IMR-90 (cell line): ENCODE measurements around the gene NR4A1. TPM values are rescaled to one million over a fixed set of nuclear protein-coding genes. Genes with fewer than 3 reads are reported as not detected.

Experiments used
- ATAC-seq: fragments of 200-7000 bp; cut with Tn5 transposase; 2 replicates; pipeline ENCODE4 v1.9.1; 2020; ENCODE audit warnings: low read depth, mild to moderate bottlenecking, moderate library complexity
- BruUV-seq: library from RNA; stranded (reverse); fragments of 400-500 nt; replicated peaks from 2 replicates; lab custom pipeline; 2021; lab: Mats Ljungman, UMichigan
- CTCF ChIA-PET: fragments of 300-600 bp; formaldehyde crosslinking; extraction: SDS; loops from one replicate; lab custom pipeline; 2021; ENCODE audit warnings: antibody characterized with exemption; lab: Yijun Ruan, JAX
- POLR2A ChIA-PET: fragments of 300-600 bp; sonication (Branson Sonifier 250); formaldehyde crosslinking; loops from one replicate; lab custom pipeline; 2022; ENCODE audit warnings: antibody characterized with exemption; ENCODE audit not compliant: unreplicated experiment; lab: Charles Lee
- DNase-seq: peaks from one replicate; pipeline ENCODE4 v3.0.0; 2013
- H2AFZ ChIP-seq: replicated peaks from 2 replicates; pipeline ENCODE3; 2013; ENCODE audit warnings: low read length, mild to moderate bottlenecking; ENCODE audit not compliant: poor library complexity
- H2AK5ac ChIP-seq: 2 replicates; pipeline ENCODE4 v1.6.1; 2013; ENCODE audit warnings: low read depth, low read length, inconsistent platforms
- H2AK9ac ChIP-seq: replicated peaks from 2 replicates; pipeline ENCODE3; 2013; ENCODE audit warnings: mild to moderate bottlenecking, low read depth, low read length, moderate library complexity; ENCODE audit not compliant: poor library complexity
- H2BK120ac ChIP-seq: 2 replicates; pipeline ENCODE4 v1.6.1; 2013; ENCODE audit warnings: low read depth, low read length, inconsistent platforms
- H2BK15ac ChIP-seq: 3 replicates; pipeline ENCODE4 v1.6.1; 2013; ENCODE audit warnings: low read depth, low read length, inconsistent platforms
- H2BK20ac ChIP-seq: 2 replicates; pipeline ENCODE4 v1.6.1; 2013; ENCODE audit warnings: low read depth, mild to moderate bottlenecking, inconsistent platforms, low read length, moderate library complexity
- H2BK5ac ChIP-seq: 2 replicates; pipeline ENCODE4 v1.6.1; 2013; ENCODE audit warnings: mild to moderate bottlenecking, low read depth, low read length, inconsistent platforms; ENCODE audit not compliant: poor library complexity, severe bottlenecking
- H3K14ac ChIP-seq: replicated peaks from 2 replicates; pipeline ENCODE4 v1.6.1; 2013; ENCODE audit warnings: low read depth, low read length, inconsistent platforms
- H3K18ac ChIP-seq: 2 replicates; pipeline ENCODE4 v1.6.1; 2013; ENCODE audit warnings: low read depth, low read length, control low read depth
- H3K23ac ChIP-seq: 2 replicates; pipeline ENCODE4 v1.6.1; 2013; ENCODE audit warnings: low read depth, low read length, inconsistent platforms
- H3K27ac ChIP-seq: 2 replicates; pipeline ENCODE4 v1.5.1; 2013; ENCODE audit warnings: mild to moderate bottlenecking, control low read depth, low read length; ENCODE audit not compliant: insufficient read depth
- H3K27me3 ChIP-seq: 2 replicates; pipeline ENCODE4 v1.6.1; 2013; ENCODE audit warnings: low read length; ENCODE audit not compliant: control insufficient read depth, insufficient read depth
- H3K36me3 ChIP-seq: 2 replicates; pipeline ENCODE4 v1.6.1; 2013; ENCODE audit warnings: low read length, mixed read lengths; ENCODE audit not compliant: control insufficient read depth, insufficient read depth
- H3K4ac ChIP-seq: 2 replicates; pipeline ENCODE4 v1.6.1; 2013; ENCODE audit warnings: low read depth, low read length, inconsistent platforms
- H3K4me1 ChIP-seq: 2 replicates; pipeline ENCODE4 v1.6.1; 2013; ENCODE audit warnings: low read length, mixed read lengths; ENCODE audit not compliant: control insufficient read depth, insufficient read depth
- H3K4me2 ChIP-seq: 2 replicates; pipeline ENCODE4 v1.6.1; 2013; ENCODE audit warnings: low read depth, mild to moderate bottlenecking, control low read depth, low read length, moderate library complexity
- H3K4me3 ChIP-seq: 2 replicates; pipeline ENCODE4 v1.5.1; 2013; ENCODE audit warnings: low read depth, mild to moderate bottlenecking, control low read depth, low read length, moderate library complexity; ENCODE audit not compliant: insufficient read depth
- H3K56ac ChIP-seq: 2 replicates; pipeline ENCODE4 v1.6.1; 2013; ENCODE audit warnings: low read length, inconsistent platforms; ENCODE audit not compliant: insufficient read depth; ENCODE audit errors: extremely low read depth
- H3K79me1 ChIP-seq, 2 experiments: 2 replicates each; pipeline ENCODE4 v1.6.1; 2013; ENCODE audit warnings: low read length in 2 of 2, inconsistent platforms in 1 of 2, low read depth in 1 of 2
- H3K9ac ChIP-seq: 2 replicates; pipeline ENCODE4 v1.6.1; 2013; ENCODE audit warnings: low read depth, low read length, control low read depth
- H3K9me1 ChIP-seq: 2 replicates; pipeline ENCODE4 v1.6.1; 2013; ENCODE audit warnings: low read length, inconsistent platforms; ENCODE audit not compliant: insufficient read depth
- H3K9me3 ChIP-seq: 2 replicates; pipeline ENCODE4 v1.6.1; 2013; ENCODE audit warnings: low read length; ENCODE audit not compliant: control insufficient read depth, insufficient read depth
- H4K20me1 ChIP-seq: 2 replicates; pipeline ENCODE4 v1.6.1; 2013; ENCODE audit warnings: low read length, inconsistent platforms; ENCODE audit not compliant: insufficient read depth
- H4K5ac ChIP-seq: 2 replicates; pipeline ENCODE4 v1.6.1; 2013; ENCODE audit warnings: mild to moderate bottlenecking, low read depth, low read length, control low read depth
- H4K8ac ChIP-seq, 2 experiments: 2 replicates each; pipeline ENCODE4 v1.6.1; 2013; ENCODE audit warnings: low read depth in 2 of 2, low read length in 2 of 2, control low read depth in 1 of 2, inconsistent platforms in 1 of 2
- H4K91ac ChIP-seq: 2 replicates; pipeline ENCODE4 v1.6.1; 2013; ENCODE audit warnings: low read depth, low read length, inconsistent platforms; ENCODE audit not compliant: insufficient read depth
- CHD1 ChIP-seq: IDR thresholded peaks from 2 replicates; pipeline ENCODE4 v1.6.1; 2012; ENCODE audit warnings: low read depth, low read length, improper control_type of control experiment
- FOS ChIP-seq: fragments of 150-350 bp; IDR thresholded peaks from 2 replicates; pipeline ENCODE4 v1.6.1; 2016; ENCODE audit warnings: low read depth, low read length
- MAZ ChIP-seq: IDR thresholded peaks from 2 replicates; pipeline ENCODE4 v1.6.1; 2012; ENCODE audit warnings: low read depth, mild to moderate bottlenecking, low read length, improper control_type of control experiment, moderate library complexity, borderline replicate concordance
- RAD21 ChIP-seq: IDR thresholded peaks from 2 replicates; pipeline ENCODE4 v1.6.1; 2012; ENCODE audit warnings: low read length, improper control_type of control experiment
- SMC3 ChIP-seq: fragments of 150-350 bp; IDR thresholded peaks from 2 replicates; pipeline ENCODE4 v1.6.1; 2016; ENCODE audit warnings: low read depth, mild to moderate bottlenecking, antibody characterized with exemption, low read length, moderate library complexity
- WGBS, 2 experiments: methylation state at CpG; one replicate each; pipeline versions ENCODE4 v1.1.5 to v1.1.7; 2013; ENCODE audit warnings: missing lambda C conversion rate in 2 of 2; ENCODE audit not compliant: insufficient read length in 1 of 2; ENCODE audit errors: extremely low coverage in 2 of 2; 5-methylcytosine and 5-hydroxymethylcytosine counted together
- dilution Hi-C: fragments of 300-500 bp; cut with HindIII; formaldehyde crosslinking; loops from one replicate; pipeline ENCODE4 v1.14.3; 2018; ENCODE audit warnings: low sequenced_read_pairs; ENCODE audit not compliant: unreplicated experiment
- in situ Hi-C: fragments of 300-500 bp; cut with MboI; formaldehyde crosslinking; loops from 3 replicates; pipeline ENCODE4 v1.14.3; 2019; ENCODE audit warnings: low sequenced_read_pairs, inconsistent platforms, mixed read lengths
- intact Hi-C: fragments of 100-400 bp; cut with micrococcal nuclease; formaldehyde crosslinking; loops from 2 replicates; pipeline ENCODE4 v1.10.0; 2022
- polyA plus RNA-seq, 3 experiments: library from polyadenylated mRNA; depleted of rRNA; stranded (reverse); fragments of >200 nt; gene quantifications; 2 replicates each; pipeline ENCODE4 v1.2.3, GENCODE V29; 2012; ENCODE audit warnings: low replicate concordance in 1 of 3
- total RNA-seq: library from RNA; depleted of rRNA; stranded (reverse); fragments of >200 nt; gene quantifications from 2 replicates; pipeline ENCODE4 v1.2.3, GENCODE V29; 2012

The NR4A1 gene
- total and polyA plus RNA-seq, 2 of the 4 experiments (the other 2 are of a cell fraction), result 6.6 to 34.1 TPM

DNA sequence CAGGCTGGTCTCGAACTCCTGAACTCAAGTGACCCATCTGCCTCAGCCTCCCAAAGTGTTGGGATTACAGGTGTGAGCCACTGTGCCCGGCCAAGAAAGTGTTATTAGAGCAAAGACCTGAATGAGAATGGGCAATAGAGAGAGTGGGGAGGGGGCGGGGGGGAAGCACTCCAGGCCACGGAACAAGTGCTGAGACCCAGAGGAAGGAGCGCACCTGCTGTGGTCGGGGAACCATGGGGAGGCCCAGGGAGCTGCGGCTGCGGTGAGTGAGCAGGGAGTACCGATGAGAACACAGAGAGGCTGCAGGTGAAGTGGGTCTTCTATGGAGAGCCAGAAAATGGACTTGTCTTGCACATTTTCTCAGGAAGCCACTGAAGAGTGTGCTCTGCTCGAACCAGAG lies 39.0 kb downstream of the NR4A1 start:
- ChIA-PET CTCF (interaction anchor here (1.3 kb wide), 1 partner anchor 65 kb away, joined by 4 read pairs; no protein-coding TSS in a partner anchor), POLR2A (no interaction called here)
- Histone ChIP-seq H2AK9ac (no peak overlapping the region), H2BK120ac (no peak overlapping the region), H3K4me1 (no peaks in the 10 kb centered on the region), H2AK5ac (no peak overlapping the region), H3K4ac (no peak overlapping the region), H3K4me3 (no peak overlapping the region), H3K14ac (no peak overlapping the region), H3K18ac (no peak overlapping the region), H3K4me2 (no peak overlapping the region), H3K36me3 (no peaks in the 10 kb centered on the region), H2BK20ac (no peak overlapping the region), H2AFZ (no peak overlapping the region), H3K56ac (no peak overlapping the region), H3K27ac (no peak overlapping the region), H3K23ac (no peak overlapping the region), H4K91ac (no peak overlapping the region), H3K9ac (no peak overlapping the region), H2BK5ac (no peak overlapping the region), H3K79me1 (no peaks in the 10 kb centered on the region), H3K9me3 (no peaks in the 10 kb centered on the region), H3K9me1 (no peaks in the 10 kb centered on the region), H2BK15ac (no peak overlapping the region), H4K5ac (no peak overlapping the region), H4K20me1 (no peaks in the 10 kb centered on the region), H3K27me3 (peaks cover 28% of the 10 kb centered on the region), H4K8ac (no peak overlapping the region)
- WGBS, 2 experiments, result 68% methylated on average over 8 of the region's 10 CpGs; no CpG with 5 or more reads in 1 of the 2 experiments
- dilution Hi-C loops, result no loop called here
- in situ Hi-C loops, result no loop called here
- no TSS peak for BruUV-seq
- TF ChIP-seq SMC3 (no peak), FOS (no peak), CHD1 (no peak), RAD21 (no peak), MAZ (no peak)
- no peak for DNase-seq
- intact Hi-C loops, result no loop called here
- ATAC-seq, result no peak
